ENCODE data around the gene PCDHGC3. TPM values are rescaled to one million over a fixed set of nuclear protein-coding genes. Genes with fewer than 3 reads are reported as not detected.

The PCDHGC3 gene
- total and polyA plus RNA-seq, 9 of the 15 experiments (the other 6 are each of a cell fraction or from before 2014, with no cell fraction given): 0.07 TPM; not detected in 8

- BruUV-seq (replicated peaks): no TSS peak
- H3K27me3 ChIP-seq (ENCODE audit: control insufficient read depth in 2 of 2, insufficient read depth in 2 of 2, low read length in 2 of 2): no peaks in the 10 kb centered on the region
- DNase-seq (ENCODE audit: extremely low read depth in 1 of 4, low spot score in 3 of 4): no peak
- CTCF ChIA-PET (ENCODE audit: low intra/inter-chr PET ratio): no interaction called here
- no peaks in the 10 kb centered on the region for H3K79me2 ChIP-seq (ENCODE audit: control insufficient read depth, insufficient read depth, low read length)
- intact Hi-C loops (cut with micrococcal nuclease) (loop anchor here (10.0 kb wide), 1 partner anchor 281 kb away; no protein-coding TSS in a partner anchor), in situ Hi-C loops (cut with MboI) (no loop called here)
- FAIRE-seq: no peak
- H3K4me2 ChIP-seq (ENCODE audit: insufficient read depth, low read length): no peak overlapping the region
- H3K4me1 ChIP-seq (replicated peaks in 1 of 2; ENCODE audit: control insufficient read depth in 2 of 2, insufficient read depth in 2 of 2, low read length in 2 of 2): peaks cover 5 to 17% of the 10 kb centered on the region in 2 experiments; a peak in 3 of 5 replicates
- no peak overlapping the region for H3K4me3 ChIP-seq
- no peaks in the 10 kb centered on the region for H4K20me1 ChIP-seq (replicated peaks; ENCODE audit: control insufficient read depth, insufficient read depth, low read length)
- H3K9me3 ChIP-seq (replicated peaks; ENCODE audit: control insufficient read depth, insufficient read depth, low read depth, low read length): no peaks in the 10 kb centered on the region
- H3K9me1 ChIP-seq (ENCODE audit: control insufficient read depth, insufficient read depth, low read length): peaks cover 8% of the 10 kb centered on the region
- TF ChIP-seq ETS2 (tag; IDR thresholded peaks at IDR 0.05; ENCODE audit: borderline replicate concordance, poor library complexity, severe bottlenecking) (no peak), KAT2B (IDR thresholded peaks at IDR 0.05; ENCODE audit: low read depth, low read length) (no peak)
- ATAC-seq: no peak
- H3K9ac ChIP-seq (ENCODE audit: insufficient read depth in 1 of 2, low read depth in 2 of 2, low read length in 2 of 2): peak overlapping the region in 1 of 2 experiments; percentile 33; a peak in 1 of 4 replicates
- H3K27ac ChIP-seq (ENCODE audit: extremely low read depth, low read depth, low read length): no peak overlapping the region
- WGBS (ENCODE audit: insufficient coverage, low coverage, missing lambda C conversion rate): 95% methylated on average over 4 of the region's 4 CpGs
- H2AFZ ChIP-seq (ENCODE audit: low read depth, low read length): no peak overlapping the region
- POLR2A ChIA-PET: interaction anchor here (0.6 to 1.3 kb wide), 2 partner anchors 27 to 102 kb away, joined by 3 to 5 read pairs; partner anchors contain the start of gene PCDHGC5
- peaks cover 80% of the 10 kb centered on the region for H3K36me3 ChIP-seq (ENCODE audit: control insufficient read depth, insufficient read depth, low read length)
Observed at GRCh38 chr5:141515946-141516671, 40.3 kb downstream of the PCDHGC3 start.

GRCh38 chr5:141516672-141517025 is 40.9 kb downstream of the PCDHGC3 start:
- no peaks in the 10 kb centered on the region for H3K27me3 ChIP-seq (ENCODE audit: control insufficient read depth in 2 of 2, insufficient read depth in 2 of 2, low read length in 2 of 2)
- BruUV-seq (replicated peaks): no TSS peak
- H4K20me1 ChIP-seq (replicated peaks; ENCODE audit: control insufficient read depth, insufficient read depth, low read length): no peaks in the 10 kb centered on the region
- H3K9me1 ChIP-seq (ENCODE audit: control insufficient read depth, insufficient read depth, low read length): peaks cover 8% of the 10 kb centered on the region
- no peak overlapping the region for H3K4me3 ChIP-seq
- H3K79me2 ChIP-seq (ENCODE audit: control insufficient read depth, insufficient read depth, low read length): no peaks in the 10 kb centered on the region
- WGBS (ENCODE audit: insufficient coverage, low coverage, missing lambda C conversion rate): 96% methylated on average over 5 of the region's 8 CpGs
- peaks cover 86% of the 10 kb centered on the region for H3K36me3 ChIP-seq (ENCODE audit: control insufficient read depth, insufficient read depth, low read length)
- ATAC-seq (no peak), DNase-seq (ENCODE audit: extremely low read depth in 1 of 4, low spot score in 3 of 4) (no peak), FAIRE-seq (no peak)
- peak overlapping the region in 1 of 2 experiments; percentile 33; a peak in 1 of 4 replicates for H3K9ac ChIP-seq (ENCODE audit: insufficient read depth in 1 of 2, low read depth in 2 of 2, low read length in 2 of 2)
- CTCF ChIA-PET (ENCODE audit: low intra/inter-chr PET ratio): no interaction called here
- H3K27ac ChIP-seq (ENCODE audit: extremely low read depth, low read depth, low read length): no peak overlapping the region
- in situ Hi-C loops (cut with MboI): no loop called here
- POLR2A ChIA-PET: no interaction called here
- peaks cover 10 to 17% of the 10 kb centered on the region in 2 experiments; a peak in 4 of 5 replicates for H3K4me1 ChIP-seq (replicated peaks in 1 of 2; ENCODE audit: control insufficient read depth in 2 of 2, insufficient read depth in 2 of 2, low read length in 2 of 2)
- intact Hi-C loops (cut with micrococcal nuclease): loop anchor here (10.0 kb wide), 1 partner anchor 282 kb away; no protein-coding TSS in a partner anchor
- H3K9me3 ChIP-seq (replicated peaks; ENCODE audit: control insufficient read depth, insufficient read depth, low read depth, low read length): no peaks in the 10 kb centered on the region
- H2AFZ ChIP-seq (ENCODE audit: low read depth, low read length): no peak overlapping the region
- no peak overlapping the region for H3K4me2 ChIP-seq (ENCODE audit: insufficient read depth, low read length)
- TF ChIP-seq TGIF2 (CRISPR knock-in tag; IDR thresholded peaks at IDR 0.05) (no peak), FIP1L1 (IDR thresholded peaks at IDR 0.05; ENCODE audit: low read depth, low read length, poor library complexity, severe bottlenecking) (no peak), KDM2B (CRISPR knock-in tag; IDR thresholded peaks at IDR 0.05) (no peak), TFAP4 (CRISPR knock-in tag; IDR thresholded peaks at IDR 0.05; ENCODE audit: borderline replicate concordance) (no peak), ZNF57 (CRISPR knock-in tag; IDR thresholded peaks at IDR 0.05) (no peak), CHAMP1 (IDR thresholded peaks at IDR 0.05) (no peak), ZBTB2 (IDR thresholded peaks at IDR 0.05) (no peak), CEBPB (tag; IDR thresholded peaks at IDR 0.05) (no peak)
